Measurements from ENCODE around the gene ANKLE1.

DNA sequence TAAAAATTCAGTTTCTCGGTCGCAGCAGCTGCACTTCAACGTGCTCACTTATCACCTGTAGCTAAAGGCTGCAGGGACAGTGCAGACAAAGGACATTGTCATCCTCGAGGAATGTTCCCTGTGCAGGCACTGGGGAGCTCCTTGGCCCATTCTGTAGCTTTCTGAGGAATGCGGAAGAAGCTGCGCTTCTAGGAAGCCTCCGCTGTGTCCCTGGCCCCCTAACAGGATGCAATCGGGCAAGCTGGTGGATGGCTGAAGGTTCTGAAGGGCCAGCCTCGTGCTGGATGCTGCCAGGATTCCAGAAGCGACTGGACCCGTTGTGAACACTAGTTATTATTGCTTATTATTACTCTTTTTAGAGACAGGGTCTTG is 44.9 kb downstream of the ANKLE1 start:
- TF ChIP-seq POLR2A (IDR thresholded peaks at IDR 0.05; ENCODE audit: low read depth, low read length), result no peak
- TF ChIP-seq SPI1 (IDR thresholded peaks at IDR 0.05; ENCODE audit: low read depth, low read length), result no peak
